WI38 (cell line): ENCODE data around the gene DCBLD2.

Experiments used
- H3K4me3 ChIP-seq: 2 replicates; pipeline ENCODE4 v1.5.1; 2011; ENCODE audit warnings: low read depth, mild to moderate bottlenecking, control low read depth, low read length
- CTCF ChIP-seq: IDR thresholded peaks from 2 replicates; pipeline ENCODE4 v1.5.1; 2012; ENCODE audit warnings: low read depth, mild to moderate bottlenecking, control low read depth, low read length

Gene DCBLD2

DNA sequence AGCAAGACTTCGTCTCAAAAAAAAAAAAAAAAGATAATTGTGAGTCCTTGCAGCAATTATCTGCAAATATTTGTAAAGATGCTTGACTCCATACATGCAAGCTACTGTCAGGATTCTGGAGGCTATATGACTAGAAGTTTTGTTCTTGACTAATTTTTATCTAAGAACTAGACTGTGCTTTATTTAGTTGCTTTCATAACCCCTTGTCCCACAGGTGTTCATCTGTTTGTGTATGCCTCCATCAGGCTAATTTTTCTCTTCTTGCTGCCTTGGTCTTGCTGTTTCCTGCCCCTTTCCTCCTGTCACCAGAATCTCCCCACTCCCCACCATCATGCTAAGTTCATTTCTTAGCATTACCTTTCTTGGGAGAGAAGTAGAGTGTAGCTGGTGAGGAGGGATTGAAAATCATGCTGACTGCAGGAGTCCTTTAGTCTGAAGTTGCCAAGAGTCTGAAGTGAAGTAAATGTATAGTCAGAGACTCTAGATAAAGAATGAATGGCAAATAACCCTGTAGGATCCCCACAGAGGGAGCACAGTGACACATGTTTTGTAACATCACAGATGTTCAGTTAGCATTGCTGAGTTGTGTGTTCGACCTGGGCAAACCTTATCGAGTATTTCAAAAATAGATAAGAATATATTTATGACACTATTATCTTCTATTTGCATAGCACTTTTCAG, 125.9 kb downstream of the DCBLD2 start:
- no peak for TF ChIP-seq CTCF
- H3K4me3 ChIP-seq = no peak overlapping the region

GRCh38 chr3:98772022-98772421, 129.5 kb downstream of the DCBLD2 start:
- TF ChIP-seq CTCF = no peak
- H3K4me3 ChIP-seq = no peak overlapping the region

- no peak overlapping the region for H3K4me3 ChIP-seq
- no peak for TF ChIP-seq CTCF
Measured at GRCh38 chr3:98770261-98771039, 131.0 kb downstream of the DCBLD2 start.

GRCh38 chr3:98769448-98769847, 132.0 kb downstream of the DCBLD2 start:
- H3K4me3 ChIP-seq = no peak overlapping the region
- no peak for TF ChIP-seq CTCF

GRCh38 chr3:98768961-98769360, 132.5 kb downstream of the DCBLD2 start:
- no peak overlapping the region for H3K4me3 ChIP-seq
- no peak for TF ChIP-seq CTCF

DNA sequence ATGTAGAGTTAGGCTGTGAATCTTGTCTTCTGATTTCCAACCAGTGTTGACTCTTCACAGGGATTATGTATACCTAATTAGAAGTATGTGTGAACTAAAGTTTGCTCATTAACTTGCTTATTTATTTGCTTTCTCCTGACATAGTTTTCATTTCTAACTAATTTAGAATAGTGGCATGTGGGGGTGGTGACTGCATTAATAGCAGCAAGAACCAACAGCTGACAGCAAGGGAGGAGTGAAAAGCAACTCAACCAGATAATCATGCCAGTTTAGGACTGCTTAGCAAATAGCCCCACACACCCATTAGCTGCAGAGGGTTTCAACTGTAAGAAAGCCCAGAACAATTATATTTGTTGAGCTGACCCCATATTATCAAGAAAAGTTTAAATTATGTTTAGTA, 134.6 kb downstream of the DCBLD2 start:
- H3K4me3 ChIP-seq = no peak overlapping the region
- TF ChIP-seq CTCF = no peak

DNA sequence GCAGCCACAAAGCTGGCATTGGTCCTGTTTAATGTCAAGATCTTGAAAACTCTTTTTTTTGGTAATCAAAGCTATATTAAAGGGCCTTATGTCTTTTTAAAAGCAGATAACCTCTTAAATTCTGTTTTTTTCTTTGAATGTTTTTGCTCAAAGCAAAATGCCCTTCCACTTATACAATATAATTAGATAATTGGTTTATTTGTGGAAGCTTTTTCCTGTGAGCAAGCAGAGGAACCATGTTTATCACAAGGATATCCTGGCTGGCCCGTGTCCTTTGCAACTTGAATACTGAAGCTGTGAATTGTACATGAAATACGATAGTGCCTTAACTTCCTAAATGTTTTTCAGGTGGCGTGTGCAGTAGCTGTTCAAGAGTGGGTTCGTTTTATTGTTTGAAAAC, 135.8 kb downstream of the DCBLD2 start:
- no peak overlapping the region for H3K4me3 ChIP-seq
- no peak for TF ChIP-seq CTCF
